DND-41 (cell line): Measurements from ENCODE around the gene BLCAP.
"Not testable (repeated sequence)": the region's sequence is repeated elsewhere in the genome, so short reads cannot be mapped to it uniquely, and the experiment has no call there.

ENCODE experiments used
- EZH2 ChIP-seq: IDR thresholded peaks from 3 replicates; pipeline ENCODE4 v1.6.1; 2012; ENCODE audit warnings: borderline replicate concordance, low read depth, mild to moderate bottlenecking, moderate library complexity, low read length, inconsistent platforms; ENCODE audit not compliant: severe bottlenecking
- TF ChIP-seq, protein P1 (sequence below): IDR thresholded peaks from 2 replicates; pipeline ENCODE4 v1.5.1; 2012; ENCODE audit warnings: borderline replicate concordance, low read length, moderate library complexity, mild to moderate bottlenecking; ENCODE audit not compliant: poor library complexity, severe bottlenecking; ENCODE audit errors: extremely low read depth

DNA sequence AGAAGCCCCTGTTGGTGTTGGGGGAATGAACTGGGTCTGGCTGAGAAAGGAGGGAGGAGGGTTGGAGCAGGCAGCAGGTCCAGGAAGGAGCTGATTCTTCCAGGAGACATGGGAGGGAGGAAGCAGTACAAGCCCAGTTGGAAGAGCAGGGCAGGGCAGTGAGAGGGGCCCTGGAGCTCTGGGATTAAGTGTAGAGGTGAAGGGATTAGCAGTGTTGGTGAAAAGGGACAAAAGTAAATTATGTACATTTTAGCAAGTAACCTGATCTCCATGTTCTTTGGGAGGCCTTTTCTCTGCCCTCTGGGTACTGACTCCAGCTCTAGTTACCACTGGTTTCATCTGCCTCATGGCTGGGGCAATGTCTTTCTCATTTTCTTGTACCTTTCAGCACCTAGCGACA lies 41.5 kb downstream of the BLCAP start:
- TF ChIP-seq, protein P1, sequence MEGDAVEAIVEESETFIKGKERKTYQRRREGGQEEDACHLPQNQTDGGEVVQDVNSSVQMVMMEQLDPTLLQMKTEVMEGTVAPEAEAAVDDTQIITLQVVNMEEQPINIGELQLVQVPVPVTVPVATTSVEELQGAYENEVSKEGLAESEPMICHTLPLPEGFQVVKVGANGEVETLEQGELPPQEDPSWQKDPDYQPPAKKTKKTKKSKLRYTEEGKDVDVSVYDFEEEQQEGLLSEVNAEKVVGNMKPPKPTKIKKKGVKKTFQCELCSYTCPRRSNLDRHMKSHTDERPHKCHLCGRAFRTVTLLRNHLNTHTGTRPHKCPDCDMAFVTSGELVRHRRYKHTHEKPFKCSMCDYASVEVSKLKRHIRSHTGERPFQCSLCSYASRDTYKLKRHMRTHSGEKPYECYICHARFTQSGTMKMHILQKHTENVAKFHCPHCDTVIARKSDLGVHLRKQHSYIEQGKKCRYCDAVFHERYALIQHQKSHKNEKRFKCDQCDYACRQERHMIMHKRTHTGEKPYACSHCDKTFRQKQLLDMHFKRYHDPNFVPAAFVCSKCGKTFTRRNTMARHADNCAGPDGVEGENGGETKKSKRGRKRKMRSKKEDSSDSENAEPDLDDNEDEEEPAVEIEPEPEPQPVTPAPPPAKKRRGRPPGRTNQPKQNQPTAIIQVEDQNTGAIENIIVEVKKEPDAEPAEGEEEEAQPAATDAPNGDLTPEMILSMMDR = not testable (repeated sequence)
- TF ChIP-seq EZH2 = not testable (repeated sequence)
